ENCODE results near the gene SPG7.
A peak's percentile ranks its signal among the peaks of the same experiment; 100 is the strongest.

The SPG7 gene

GRCh38 chr16:89557690-89558490 is 49.7 kb downstream of the SPG7 start:
- Histone ChIP-seq H3K27ac (ENCODE audit: extremely low read depth, low read depth, low read length) (no peak overlapping the region), H3K36me3 (ENCODE audit: control insufficient read depth in 2 of 2, insufficient read depth in 1 of 2, low read length in 2 of 2) (peaks cover 0 to 70% of the 10 kb centered on the region in 2 experiments; a peak in 2 of 3 replicates), H3K4me3 (ENCODE audit: low read depth, low read length) (no peak overlapping the region), H3K9me3 (ENCODE audit: control insufficient read depth, insufficient read depth, low read depth, low read length) (no peaks in the 10 kb centered on the region), H3K4me1 (ENCODE audit: control insufficient read depth, insufficient read depth, low read length) (peaks cover under 1% of the 10 kb centered on the region; the same call in 1 of the 2 replicates)
- CTCF ChIA-PET, result interaction anchor here (0.6 to 1.6 kb wide), 10 partner anchors 9 to 308 kb away, joined by 3 to 6 read pairs (median 4); no protein-coding TSS in a partner anchor
- POLR2A ChIA-PET, result interaction anchor here (0.6 kb wide), 1 partner anchor 311 kb away, joined by 4 read pairs; no protein-coding TSS in a partner anchor
- TF ChIP-seq REST (tag by site-specific recombination; IDR thresholded peaks at IDR 0.05) (no peak), EGR2 (tag by site-specific recombination; IDR thresholded peaks at IDR 0.05; ENCODE audit: low read depth) (no peak), KLF7 (tag by site-specific recombination; IDR thresholded peaks at IDR 0.05; ENCODE audit: borderline replicate concordance) (no peak), SCRT1 (tag by site-specific recombination; IDR thresholded peaks at IDR 0.05; ENCODE audit: borderline replicate concordance) (no peak), ZBTB20 (tag by site-specific recombination; IDR thresholded peaks at IDR 0.05) (0 out of 2 replicates have a peak, but pooled peaks have one; percentile 6), ZNF664 (tag by site-specific recombination; IDR thresholded peaks at IDR 0.05) (no peak), ZNF266 (tag by site-specific recombination; IDR thresholded peaks at IDR 0.05; ENCODE audit: low read depth) (no peak), YY1 (tag by site-specific recombination; IDR thresholded peaks at IDR 0.05) (no peak)

- CTCF ChIA-PET, result no interaction called here
- TF ChIP-seq ZNF768 (tag by site-specific recombination; IDR thresholded peaks at IDR 0.05) (0 out of 2 replicates have a peak, but pooled peaks have one; percentile 18), ZNF48 (tag by site-specific recombination; IDR thresholded peaks at IDR 0.05) (no peak), ZNF214 (tag by site-specific recombination; IDR thresholded peaks at IDR 0.05; ENCODE audit: borderline replicate concordance) (no peak), SP7 (tag by site-specific recombination; IDR thresholded peaks at IDR 0.05) (peak; percentile 58; the same call in 1 of the 2 replicates), ELK4 (IDR thresholded peaks at IDR 0.05; ENCODE audit: borderline replicate concordance, low read depth, low read length) (no peak), REPIN1 (tag by site-specific recombination; IDR thresholded peaks at IDR 0.05; ENCODE audit: low read depth) (0 out of 2 replicates have a peak, but pooled peaks have one; percentile 5), MEIS1 (CRISPR knock-in tag; IDR thresholded peaks at IDR 0.05; ENCODE audit: borderline replicate concordance) (no peak), ZFP69B (tag by site-specific recombination; IDR thresholded peaks at IDR 0.05) (no peak), ZNF146 (tag by site-specific recombination; IDR thresholded peaks at IDR 0.05) (no peak), ZSCAN30 (tag by site-specific recombination; IDR thresholded peaks at IDR 0.05) (peak; percentile 60; the same call in 1 of the 2 replicates), SCRT2 (tag by site-specific recombination; IDR thresholded peaks at IDR 0.05) (peak; percentile 67), PRDM1 (tag by site-specific recombination; IDR thresholded peaks at IDR 0.05) (no peak), ZNF449 (tag by site-specific recombination; IDR thresholded peaks at IDR 0.05) (0 out of 2 replicates have a peak, but pooled peaks have one; percentile 19), ZNF558 (tag by site-specific recombination; IDR thresholded peaks at IDR 0.05) (no peak), PRDM10 (tag by site-specific recombination; IDR thresholded peaks at IDR 0.05) (no peak; the same call in 1 of the 2 replicates)
These were observed 52.4 kb downstream of the SPG7 start, which contains the start of gene RPL13 for GRCh38 chr16:89560378-89561141. RPL13 (plus strand) TSS chr16:89560682; CDS start chr16:89560960, 278 bp downstream.

More at GRCh38 chr16:89560378-89561141, 52.4 kb downstream of the SPG7 start, which contains the start of gene RPL13:
- POLR2A ChIA-PET, result no interaction called here
- Histone ChIP-seq H3K4me3 (ENCODE audit: low read depth, low read length) (peak within 1 kb of the TSS; percentile 67), H3K36me3 (ENCODE audit: control insufficient read depth in 2 of 2, insufficient read depth in 1 of 2, low read length in 2 of 2) (peaks cover 5 to 66% of the 10 kb centered on the region in 2 experiments; a peak in 2 of 3 replicates), H3K4me1 (ENCODE audit: control insufficient read depth, insufficient read depth, low read length) (peaks cover 9% of the 10 kb centered on the region), H3K9me3 (ENCODE audit: control insufficient read depth, insufficient read depth, low read depth, low read length) (no peaks in the 10 kb centered on the region), H3K27ac (ENCODE audit: extremely low read depth, low read depth, low read length) (peak within 1 kb of the TSS; percentile 100)

Measured in HEK293 (cell line).